Measurements from ENCODE around the gene ALG11.

Gene ALG11

GRCh38 chr13:51997641-51998330 is 14.4 kb upstream of the ALG11 start:
- DNase-seq, result no peak

- DNase-seq, result no peak
Measured at GRCh38 chr13:51998723-51999509, 13.3 kb upstream of the ALG11 start.

DNA sequence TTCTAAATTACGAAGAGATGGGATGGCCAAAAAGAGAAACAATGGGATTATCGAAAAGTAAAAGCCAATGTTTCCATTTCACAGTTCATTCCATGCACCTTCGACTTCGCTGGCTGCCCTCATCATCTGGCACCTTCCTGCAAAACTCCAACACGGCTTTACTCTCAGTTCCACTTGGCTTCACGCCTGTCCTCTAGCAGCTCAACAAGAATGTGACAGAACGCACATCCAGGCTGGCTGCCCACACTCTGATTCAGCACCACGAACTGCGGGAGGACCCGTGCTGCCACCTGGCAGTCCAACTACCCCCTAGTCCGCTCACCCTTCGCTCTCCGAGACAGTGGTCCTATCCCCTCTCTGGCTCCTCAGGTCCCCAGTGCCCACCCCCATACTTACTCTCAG is 12.7 kb upstream of the ALG11 start:
- no peak for DNase-seq

- DNase-seq, result no peak
Measured at GRCh38 chr13:51999921-52000320, 12.3 kb upstream of the ALG11 start.

- DNase-seq, result no peak
Measured at GRCh38 chr13:52001120-52001731, 11.0 kb upstream of the ALG11 start.

GRCh38 chr13:52002361-52002760 is 9.8 kb upstream of the ALG11 start:
- no peak for DNase-seq

DNA sequence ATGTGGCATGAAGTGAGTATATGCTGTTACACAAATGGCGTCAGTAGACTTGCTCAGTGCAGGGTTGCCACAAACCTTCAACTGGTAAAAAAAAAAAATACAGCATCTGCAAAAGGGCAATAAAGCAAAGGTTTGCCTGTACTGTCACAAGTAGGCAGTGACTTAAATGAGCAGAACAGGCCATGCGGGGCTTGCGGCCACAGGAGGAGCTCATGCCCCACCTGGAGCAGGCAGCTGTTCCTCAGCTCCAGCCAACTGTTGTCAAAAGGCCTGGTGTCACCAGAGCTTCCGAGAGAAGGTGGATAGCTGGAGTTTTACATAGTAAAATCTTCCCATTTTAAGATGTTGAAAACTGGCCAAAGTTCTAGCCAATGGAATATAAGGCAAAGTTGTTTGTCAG is 8.7 kb upstream of the ALG11 start:
- DNase-seq, result peak; percentile 73

DNA sequence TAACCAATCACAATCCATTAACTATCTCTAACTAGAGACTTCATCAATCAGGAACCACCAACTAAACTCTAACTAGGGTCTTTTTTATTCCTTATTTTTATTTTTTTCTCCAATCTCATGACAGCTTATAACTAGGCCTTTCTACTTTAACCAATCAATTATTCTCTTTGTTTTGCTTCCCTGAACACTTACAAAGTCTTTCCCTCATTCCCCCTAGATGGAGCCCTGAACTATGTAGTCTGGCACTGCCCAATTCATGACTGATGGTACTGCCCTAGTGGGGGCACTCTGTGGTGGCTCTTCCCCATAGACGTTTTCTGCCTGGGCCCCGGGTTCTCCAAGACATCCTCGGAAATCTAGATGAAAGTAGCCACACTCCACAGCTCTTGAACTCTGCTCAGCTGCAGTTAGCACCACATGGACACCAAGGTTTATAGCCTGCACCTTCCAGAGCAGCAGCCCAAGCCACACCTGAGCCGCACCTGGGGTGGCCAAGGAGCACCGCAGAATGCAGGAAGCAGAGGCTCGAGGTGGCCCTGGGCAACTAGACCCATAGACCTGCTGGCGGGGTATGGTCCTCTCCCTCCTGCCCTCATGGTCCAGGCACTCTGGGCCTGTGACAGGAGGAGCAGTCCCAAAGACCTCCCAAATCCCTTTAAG is 7.6 kb upstream of the ALG11 start:
- DNase-seq, result no peak

DNA sequence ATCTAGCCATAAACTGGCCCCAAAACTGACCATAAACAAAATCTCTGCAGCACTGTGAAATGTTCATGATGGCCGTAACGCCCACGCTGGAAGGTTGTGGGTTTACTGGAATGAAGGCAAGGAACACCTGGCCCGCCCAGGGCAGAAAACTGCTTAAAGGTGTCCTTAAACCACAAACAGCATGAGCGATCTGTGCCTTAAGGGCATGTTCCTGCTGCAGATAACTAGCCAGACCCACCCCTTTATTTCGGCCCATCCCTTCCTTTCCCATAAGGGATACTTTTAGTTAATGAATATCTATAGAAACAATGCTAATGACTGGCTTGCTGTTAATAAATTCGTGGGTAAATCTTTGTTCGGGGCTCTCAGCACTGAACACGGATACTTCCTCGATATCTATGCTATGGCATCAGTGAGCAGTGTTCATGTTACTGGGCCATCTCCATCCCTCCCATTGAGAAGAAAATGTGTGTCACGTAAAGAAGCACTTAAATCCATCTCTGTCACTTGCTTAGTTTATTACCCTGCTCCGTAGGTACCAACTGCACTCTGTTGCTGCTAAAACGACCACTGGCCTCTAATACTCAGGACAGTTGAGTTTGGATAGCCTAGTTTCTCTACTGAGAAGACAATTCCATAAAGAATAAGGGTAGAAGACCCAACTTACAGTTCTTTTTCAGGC is 6.2 kb upstream of the ALG11 start:
- DNase-seq, result no peak

- no peak for DNase-seq
Measured at GRCh38 chr13:52006523-52007245, 5.5 kb upstream of the ALG11 start.

DNA sequence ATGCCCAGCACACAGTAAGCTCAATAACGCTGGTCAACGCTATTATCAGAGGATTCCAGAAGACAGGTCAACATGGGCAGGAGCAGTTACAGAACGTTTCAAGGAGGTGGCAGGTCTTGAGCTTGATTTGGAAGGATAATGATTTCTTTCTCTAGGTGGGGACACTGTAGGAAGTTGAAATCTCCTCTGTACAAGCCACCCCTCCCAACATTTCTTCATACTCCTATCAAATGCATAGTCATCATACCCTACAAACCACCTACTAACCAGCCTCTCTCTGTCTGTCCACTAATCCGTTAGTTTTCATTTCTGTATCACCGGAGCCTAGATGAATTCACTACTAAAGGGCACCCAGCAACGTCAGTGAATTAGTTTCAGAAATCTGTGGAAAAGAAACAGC is 2.3 kb upstream of the ALG11 start:
- no peak for DNase-seq

DNA sequence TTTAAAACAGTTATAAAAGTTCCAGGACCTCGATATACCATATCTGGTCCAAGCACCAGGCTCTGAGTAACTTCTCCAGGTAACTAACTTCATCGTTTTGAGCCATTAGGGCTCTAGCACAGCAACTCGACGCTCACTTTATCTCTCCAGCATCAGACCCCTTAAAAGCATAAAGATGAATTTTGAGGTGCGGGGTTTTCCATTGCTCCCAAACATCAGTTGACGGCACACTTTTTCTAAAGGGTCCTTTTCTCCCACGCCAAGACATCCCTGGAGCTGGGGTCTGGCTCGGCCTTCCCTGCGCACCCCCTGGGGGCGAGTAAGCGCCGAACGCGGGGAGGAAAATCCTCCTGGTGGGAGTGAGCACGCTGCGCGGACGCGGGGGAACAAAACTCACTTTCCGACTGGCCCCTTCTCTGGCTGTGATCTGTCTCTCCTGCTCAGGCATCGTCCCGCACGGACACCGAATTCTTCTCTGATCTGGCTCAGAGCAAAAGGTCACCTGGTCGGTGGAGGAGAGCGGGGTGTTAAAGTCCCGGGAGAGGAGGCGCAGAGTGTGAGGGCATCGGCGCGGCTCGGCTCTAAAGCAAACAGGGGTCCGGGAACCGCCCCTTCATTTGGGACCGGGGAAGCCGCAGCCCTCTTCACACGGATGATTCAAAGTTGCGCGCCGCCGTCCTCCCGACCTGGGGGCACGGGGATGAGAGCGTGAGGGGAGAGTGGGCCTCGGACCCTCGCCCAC is 1.1 kb upstream of the ALG11 start, which contains the start of gene ATP7B:
TSS of gene ATP7B (minus strand) at position 561 of the 742 bp plus-strand sequence. CDS start at position 448, 113 bp downstream.
- no peak for DNase-seq

- no peak for DNase-seq
Measured at GRCh38 chr13:52012512-52012836, 276 bp downstream of the ALG11 start.

DNA sequence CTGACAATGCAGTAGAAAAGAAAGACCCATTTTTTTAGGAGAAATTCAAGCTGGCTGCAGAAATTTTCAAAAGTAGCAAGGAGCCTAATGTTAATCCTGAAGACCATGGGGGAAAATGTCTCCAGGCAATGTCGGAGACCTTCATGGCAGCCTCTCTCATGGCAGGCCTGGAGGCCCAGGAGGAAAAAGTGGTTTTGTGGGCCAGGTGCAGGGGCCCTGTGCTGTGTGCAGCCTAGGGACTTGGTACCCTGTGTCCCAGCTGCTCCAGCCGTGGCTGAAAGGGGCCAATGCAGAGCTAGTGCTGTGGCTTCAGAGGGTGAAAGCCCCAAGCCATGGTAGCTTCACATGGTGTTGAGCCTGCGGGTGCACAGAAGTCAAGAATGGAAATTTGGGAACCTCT is 4.1 kb downstream of the ALG11 start:
- DNase-seq, result no peak

GRCh38 chr13:52020191-52020590 is 8.0 kb downstream of the ALG11 start:
- DNase-seq, result no peak

- no peak for DNase-seq
Measured at GRCh38 chr13:52022356-52022755, 10.2 kb downstream of the ALG11 start.

DNA sequence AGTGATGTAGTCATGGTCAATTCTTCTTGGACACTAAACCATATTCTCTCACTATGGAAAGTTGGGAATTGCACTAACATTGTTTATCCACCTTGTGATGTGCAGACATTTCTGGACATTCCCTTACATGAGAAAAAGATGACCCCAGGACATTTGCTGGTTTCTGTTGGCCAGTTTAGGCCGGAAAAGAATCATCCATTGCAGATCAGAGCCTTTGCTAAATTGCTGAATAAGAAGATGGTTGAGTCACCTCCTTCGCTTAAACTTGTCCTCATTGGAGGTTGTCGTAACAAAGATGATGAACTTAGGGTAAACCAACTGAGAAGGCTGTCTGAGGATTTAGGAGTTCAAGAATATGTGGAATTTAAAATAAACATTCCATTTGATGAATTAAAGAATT is 12.3 kb downstream of the ALG11 start, which contains the start of gene UTP14C:
TSS of gene UTP14C (plus strand) at position 211 of the 400 bp plus-strand sequence. CDS start 4,114 bp downstream, outside the sequence.
- DNase-seq, result no peak

DNA sequence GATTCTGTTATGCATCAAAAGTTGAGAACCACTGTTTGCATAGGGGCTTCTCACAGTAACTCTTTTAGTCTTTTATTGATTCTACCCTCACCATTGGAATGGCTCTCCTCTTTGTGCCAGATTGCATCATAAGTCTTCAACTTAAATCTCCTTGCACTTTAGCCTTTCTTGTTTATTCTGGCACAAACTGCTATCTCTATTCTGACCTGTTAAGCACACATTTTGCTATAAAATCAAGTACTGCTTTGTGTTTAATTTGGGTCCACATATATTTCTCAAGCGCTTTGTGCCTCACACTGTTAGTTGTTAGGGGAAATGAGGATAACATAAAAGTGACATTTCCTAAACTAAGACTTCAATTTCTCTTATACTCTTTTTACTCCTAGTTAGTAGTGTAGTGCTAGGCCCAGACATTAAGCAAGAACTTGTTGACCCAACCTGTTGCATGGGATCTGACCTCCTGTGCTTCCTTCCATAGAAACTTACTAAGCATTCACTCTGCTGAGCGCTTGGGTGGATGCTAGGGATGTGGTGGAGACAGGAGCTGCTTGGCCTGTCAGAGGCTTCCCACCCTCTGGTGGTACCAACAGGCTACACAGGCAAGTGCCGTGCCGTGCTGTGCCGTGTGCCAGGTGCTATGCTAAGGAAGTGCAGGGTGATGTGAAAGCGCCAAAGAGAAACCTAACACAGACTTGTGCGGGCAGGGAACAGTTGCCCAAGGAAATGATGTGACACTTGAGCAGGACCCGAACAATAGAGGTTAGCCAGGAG is 13.5 kb downstream of the ALG11 start:
- DNase-seq, result no peak

DNA sequence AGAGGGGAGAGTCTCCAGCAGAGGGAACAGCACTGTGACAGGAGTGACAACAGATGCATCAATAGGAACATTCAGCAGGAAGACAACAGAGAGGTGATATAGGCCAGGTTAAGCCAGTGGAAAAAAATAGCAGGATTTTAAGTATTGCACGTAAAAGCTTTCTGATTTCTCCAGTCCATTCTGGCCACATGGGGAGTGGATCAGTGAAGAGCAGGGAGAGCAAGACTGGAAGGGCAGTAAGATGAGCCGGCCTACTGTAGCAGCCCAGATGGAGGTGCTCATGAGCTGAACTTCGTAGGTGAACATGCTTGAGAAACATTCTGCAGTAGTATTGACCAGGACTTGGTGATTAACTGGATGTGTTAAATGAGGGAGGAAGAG is 14.0 kb downstream of the ALG11 start:
- no peak for DNase-seq

GRCh38 chr13:52027832-52028231 is 15.6 kb downstream of the ALG11 start:
- DNase-seq, result no peak

DNA sequence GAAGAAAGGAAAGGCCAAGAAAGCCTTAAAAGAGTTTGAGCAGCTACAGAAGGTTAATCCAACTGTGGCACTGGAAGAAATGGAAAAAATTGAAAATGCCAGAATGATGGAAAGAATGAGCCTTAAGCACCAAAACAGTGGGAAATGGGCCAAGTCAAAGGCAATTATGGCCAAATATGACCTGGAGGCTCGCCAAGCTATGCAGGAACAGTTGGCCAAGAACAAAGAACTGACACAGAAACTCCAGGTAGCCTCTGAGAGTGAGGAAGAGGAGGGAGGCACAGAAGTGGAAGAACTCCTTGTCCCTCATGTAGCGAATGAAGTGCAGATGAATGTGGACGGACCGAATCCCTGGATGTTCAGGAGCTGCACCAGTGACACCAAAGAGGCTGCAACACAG is 17.4 kb downstream of the ALG11 start:
- peak; percentile 1 for DNase-seq

All from NCI-H2171 (cell line).